Natural killer cell (primary cell): ENCODE results near the gene CD48. TPM values are rescaled to one million over a fixed set of nuclear protein-coding genes. Genes with fewer than 3 reads are reported as not detected.

ENCODE experiments used
- ATAC-seq, 3 donors: fragments of 150-1000 bp in 2 of 3; fragments of 200-7000 bp in 1 of 3; cut with Tn5 transposase; 1 replicate in 1 of 3; 2 replicates in 2 of 3; pipeline ENCODE4 v1.10.0; 2021; ENCODE audit warnings: mild to moderate bottlenecking in 2 of 3, moderate library complexity in 2 of 3
- DNase-seq, 2 donors: peaks; one replicate each; pipeline versions ENCODE4 v3.0.0 to v3.0.0-alpha.2; 2013 to 2021; ENCODE audit warnings: mixed read lengths in 1 of 2
- H3K27ac ChIP-seq: one replicate; pipeline ENCODE4 v1.5.1; 2013; ENCODE audit warnings: mild to moderate bottlenecking, low read length
- H3K27me3 ChIP-seq: one replicate; pipeline ENCODE4 v1.6.1; 2013; ENCODE audit warnings: low read length; ENCODE audit not compliant: control insufficient read depth, insufficient read depth
- H3K36me3 ChIP-seq: one replicate; pipeline ENCODE4 v1.6.1; 2013; ENCODE audit warnings: low read length; ENCODE audit not compliant: control insufficient read depth, insufficient read depth
- H3K4me1 ChIP-seq: one replicate; pipeline ENCODE4 v1.6.1; 2013; ENCODE audit warnings: low read length; ENCODE audit not compliant: control insufficient read depth, insufficient read depth
- H3K4me3 ChIP-seq: one replicate; pipeline ENCODE4 v1.5.1; 2013; ENCODE audit warnings: low read length
- H3K9me3 ChIP-seq: one replicate; pipeline ENCODE4 v1.6.1; 2013; ENCODE audit warnings: low read length; ENCODE audit not compliant: control insufficient read depth, insufficient read depth
- H3K27ac Mint-ChIP-seq, 2 donors: one replicate each; pipeline ENCODE4 v1.8.0; 2022; ENCODE audit warnings: mild to moderate bottlenecking in 2 of 2, mixed read lengths in 2 of 2, moderate library complexity in 1 of 2
- H3K27me3 Mint-ChIP-seq, 2 donors: one replicate each; pipeline ENCODE4 v1.8.0; 2022; ENCODE audit warnings: low read depth in 2 of 2, mixed read lengths in 2 of 2
- H3K36me3 Mint-ChIP-seq: one replicate; pipeline ENCODE4 v1.8.0; 2022; ENCODE audit warnings: mixed read lengths
- H3K4me1 Mint-ChIP-seq, 2 donors: one replicate each; pipeline ENCODE4 v1.8.0; 2022; ENCODE audit warnings: mixed read lengths in 2 of 2
- H3K4me3 Mint-ChIP-seq: one replicate; pipeline ENCODE4 v1.8.0; 2022; ENCODE audit warnings: mild to moderate bottlenecking, moderate library complexity, mixed read lengths
- H3K9me3 Mint-ChIP-seq, 2 donors: one replicate each; pipeline ENCODE4 v1.8.0; 2022; ENCODE audit warnings: mixed read lengths in 2 of 2
- CTCF ChIP-seq: fragments of 200-600 bp; IDR thresholded peaks from one replicate; pipeline ENCODE4 v1.8.0; 2022; ENCODE audit warnings: antibody characterized with exemption
- WGBS: methylation state at CpG from one replicate; pipeline ENCODE4 v1.1.7; 2013; ENCODE audit warnings: missing lambda C conversion rate; ENCODE audit not compliant: insufficient coverage; 5-methylcytosine and 5-hydroxymethylcytosine counted together
- intact Hi-C: fragments of 100-400 bp; cut with micrococcal nuclease; formaldehyde crosslinking; loops from one replicate; pipeline ENCODE4 v1.14.2; 2022
- total RNA-seq, 4 donors: library from RNA; stranded (reverse); fragments of 120-200 nt in 1 of 4; gene quantifications; one replicate each; pipeline versions ENCODE4 v1.2.3 to v1.2.4, GENCODE V29; 2013 to 2022

CD48 gene
- total RNA-seq, 3 donors from 2014 or later (not counting 1 experiment from before 2014, with no cell fraction given) = 213 to 249 (median 223) TPM

GRCh38 chr1:160671603-160672517, 39.8 kb downstream of the CD48 start:
- Histone ChIP-seq H3K27ac (no peak overlapping the region), H3K4me3 (no peak overlapping the region), H3K4me1 (peaks cover 24% of the 10 kb centered on the region), H3K36me3 (peaks cover 5% of the 10 kb centered on the region), H3K27me3 (no peaks in the 10 kb centered on the region), H3K9me3 (no peaks in the 10 kb centered on the region)
- H3K36me3 Mint-ChIP-seq = peaks cover under 1% of the 10 kb centered on the region
- H3K9me3 Mint-ChIP-seq = no peaks in the 10 kb centered on the region
- intact Hi-C loops = no loop called here
- H3K4me1 Mint-ChIP-seq = peaks cover 9% of the 10 kb centered on the region in 2 donors
- no peak for DNase-seq
- 93% methylated on average over 3 of the region's 3 CpGs for WGBS
- ATAC-seq = no peak
- H3K27ac Mint-ChIP-seq = no peak overlapping the region
- H3K27me3 Mint-ChIP-seq = no peaks in the 10 kb centered on the region
- H3K4me3 Mint-ChIP-seq = no peak overlapping the region
- TF ChIP-seq CTCF = no peak

- Histone ChIP-seq H3K27me3 (no peaks in the 10 kb centered on the region), H3K4me1 (peaks cover 25% of the 10 kb centered on the region), H3K36me3 (no peaks in the 10 kb centered on the region), H3K4me3 (no peak overlapping the region), H3K27ac (no peak overlapping the region), H3K9me3 (no peaks in the 10 kb centered on the region)
- intact Hi-C loops = no loop called here
- peaks cover 12 to 16% of the 10 kb centered on the region in 2 donors for H3K4me1 Mint-ChIP-seq
- H3K36me3 Mint-ChIP-seq = no peaks in the 10 kb centered on the region
- H3K4me3 Mint-ChIP-seq = no peak overlapping the region
- 92% methylated on average over 2 of the region's 4 CpGs for WGBS
- TF ChIP-seq CTCF = no peak
- H3K27me3 Mint-ChIP-seq = no peaks in the 10 kb centered on the region
- no peak for DNase-seq
- no peaks in the 10 kb centered on the region for H3K9me3 Mint-ChIP-seq
- no peak overlapping the region for H3K27ac Mint-ChIP-seq
- no peak for ATAC-seq
Observed at GRCh38 chr1:160670701-160671100, 40.9 kb downstream of the CD48 start.

GRCh38 chr1:160669802-160670201, 41.8 kb downstream of the CD48 start:
- Mint-ChIP-seq H3K36me3 (no peaks in the 10 kb centered on the region), H3K27me3 (no peaks in the 10 kb centered on the region), H3K27ac (no peak overlapping the region), H3K4me1 (peaks cover 16 to 21% of the 10 kb centered on the region in 2 donors), H3K9me3 (no peaks in the 10 kb centered on the region), H3K4me3 (no peak overlapping the region)
- no peak for DNase-seq
- no peak for TF ChIP-seq CTCF
- Histone ChIP-seq H3K9me3 (no peaks in the 10 kb centered on the region), H3K4me3 (no peak overlapping the region), H3K27ac (no peak overlapping the region), H3K36me3 (no peaks in the 10 kb centered on the region), H3K27me3 (no peaks in the 10 kb centered on the region), H3K4me1 (peaks cover 25% of the 10 kb centered on the region)
- 96% methylated on average over 18 of the region's 20 CpGs for WGBS
- ATAC-seq = no peak
- intact Hi-C loops = no loop called here

GRCh38 chr1:160669276-160669675, 42.3 kb downstream of the CD48 start:
- Mint-ChIP-seq H3K36me3 (no peaks in the 10 kb centered on the region), H3K4me1 (peaks cover 22 to 26% of the 10 kb centered on the region in 2 donors), H3K9me3 (no peaks in the 10 kb centered on the region), H3K4me3 (no peak overlapping the region), H3K27ac (no peak overlapping the region), H3K27me3 (no peaks in the 10 kb centered on the region)
- H3K4me1 ChIP-seq = peaks cover 25% of the 10 kb centered on the region
- H3K9me3 ChIP-seq = no peaks in the 10 kb centered on the region
- H3K27me3 ChIP-seq = no peaks in the 10 kb centered on the region
- DNase-seq (no peak), ATAC-seq (no peak)
- no peak overlapping the region for H3K27ac ChIP-seq
- TF ChIP-seq CTCF = no peak
- H3K4me3 ChIP-seq = no peak overlapping the region
- no peaks in the 10 kb centered on the region for H3K36me3 ChIP-seq
- intact Hi-C loops = no loop called here
